ENCODE data around the gene FAM83F.

FAM83F gene

GRCh38 chr22:40009951-40010671, 15.4 kb downstream of the FAM83F start:
- Histone ChIP-seq H3K4me1 (ENCODE audit: insufficient read depth, insufficient read length) (peaks cover 31% of the 10 kb centered on the region), H3K27me3 (ENCODE audit: insufficient read depth, insufficient read length) (peaks cover 8% of the 10 kb centered on the region), H3K9ac (ENCODE audit: insufficient read length, low read depth) (peak overlapping the region; percentile 50), H3K4me3 (ENCODE audit: insufficient read length, low read depth) (no peak overlapping the region), H3K36me3 (ENCODE audit: insufficient read depth, insufficient read length, low read length) (no peaks in the 10 kb centered on the region), H3K9me3 (ENCODE audit: insufficient read depth, low read length) (no peaks in the 10 kb centered on the region)
- TF ChIP-seq YY1 (IDR thresholded peaks at IDR 0.05; ENCODE audit: insufficient read depth, insufficient read length): no peak
- TF ChIP-seq SUZ12 (IDR thresholded peaks at IDR 0.05; ENCODE audit: extremely low read depth, insufficient read depth, insufficient read length): no peak
- no peak for TF ChIP-seq ZNF274 (IDR thresholded peaks at IDR 0.05; ENCODE audit: low read depth, low read length)
- DNase-seq (ENCODE audit: low read depth, low spot score): no peak

- Histone ChIP-seq H3K27me3 (ENCODE audit: insufficient read depth, insufficient read length) (peaks cover 8% of the 10 kb centered on the region), H3K36me3 (ENCODE audit: insufficient read depth, insufficient read length, low read length) (no peaks in the 10 kb centered on the region), H3K9ac (ENCODE audit: insufficient read length, low read depth) (peak overlapping the region; percentile 50), H3K4me1 (ENCODE audit: insufficient read depth, insufficient read length) (peaks cover 31% of the 10 kb centered on the region), H3K4me3 (ENCODE audit: insufficient read length, low read depth) (no peak overlapping the region), H3K9me3 (ENCODE audit: insufficient read depth, low read length) (no peaks in the 10 kb centered on the region)
- no peak for DNase-seq (ENCODE audit: low read depth, low spot score)
- TF ChIP-seq YY1 (IDR thresholded peaks at IDR 0.05; ENCODE audit: insufficient read depth, insufficient read length) (no peak), SUZ12 (IDR thresholded peaks at IDR 0.05; ENCODE audit: extremely low read depth, insufficient read depth, insufficient read length) (no peak), ZNF274 (IDR thresholded peaks at IDR 0.05; ENCODE audit: low read depth, low read length) (no peak)
Measured at GRCh38 chr22:40010746-40011145, 16.0 kb downstream of the FAM83F start.

- no peak for DNase-seq (ENCODE audit: low read depth, low spot score)
- Histone ChIP-seq H3K4me3 (ENCODE audit: insufficient read length, low read depth) (no peak overlapping the region), H3K9ac (ENCODE audit: insufficient read length, low read depth) (no peak overlapping the region), H3K4me1 (ENCODE audit: insufficient read depth, insufficient read length) (peaks cover 7% of the 10 kb centered on the region), H3K27me3 (ENCODE audit: insufficient read depth, insufficient read length) (no peaks in the 10 kb centered on the region), H3K36me3 (ENCODE audit: insufficient read depth, insufficient read length, low read length) (peaks cover 4% of the 10 kb centered on the region), H3K9me3 (ENCODE audit: insufficient read depth, low read length) (no peaks in the 10 kb centered on the region)
- TF ChIP-seq ZNF274 (IDR thresholded peaks at IDR 0.05; ENCODE audit: low read depth, low read length) (no peak), SUZ12 (IDR thresholded peaks at IDR 0.05; ENCODE audit: extremely low read depth, insufficient read depth, insufficient read length) (no peak), YY1 (IDR thresholded peaks at IDR 0.05; ENCODE audit: insufficient read depth, insufficient read length) (no peak)
Measured at GRCh38 chr22:40014667-40015248, 20.0 kb downstream of the FAM83F start.

GRCh38 chr22:40015358-40015976, 20.7 kb downstream of the FAM83F start:
- peaks cover 8% of the 10 kb centered on the region for H3K36me3 ChIP-seq (ENCODE audit: insufficient read depth, insufficient read length, low read length)
- H3K9me3 ChIP-seq (ENCODE audit: insufficient read depth, low read length): no peaks in the 10 kb centered on the region
- no peak for DNase-seq (ENCODE audit: low read depth, low spot score)
- no peak overlapping the region for H3K9ac ChIP-seq (ENCODE audit: insufficient read length, low read depth)
- peaks cover 2% of the 10 kb centered on the region for H3K4me1 ChIP-seq (ENCODE audit: insufficient read depth, insufficient read length)
- H3K4me3 ChIP-seq (ENCODE audit: insufficient read length, low read depth): no peak overlapping the region
- TF ChIP-seq YY1 (IDR thresholded peaks at IDR 0.05; ENCODE audit: insufficient read depth, insufficient read length): no peak
- no peak for TF ChIP-seq SUZ12 (IDR thresholded peaks at IDR 0.05; ENCODE audit: extremely low read depth, insufficient read depth, insufficient read length)
- no peak for TF ChIP-seq ZNF274 (IDR thresholded peaks at IDR 0.05; ENCODE audit: low read depth, low read length)
- H3K27me3 ChIP-seq (ENCODE audit: insufficient read depth, insufficient read length): no peaks in the 10 kb centered on the region

- H3K4me3 ChIP-seq (ENCODE audit: insufficient read length, low read depth): no peak overlapping the region
- no peaks in the 10 kb centered on the region for H3K27me3 ChIP-seq (ENCODE audit: insufficient read depth, insufficient read length)
- no peaks in the 10 kb centered on the region for H3K9me3 ChIP-seq (ENCODE audit: insufficient read depth, low read length)
- no peak for DNase-seq (ENCODE audit: low read depth, low spot score)
- TF ChIP-seq YY1 (IDR thresholded peaks at IDR 0.05; ENCODE audit: insufficient read depth, insufficient read length) (no peak), ZNF274 (IDR thresholded peaks at IDR 0.05; ENCODE audit: low read depth, low read length) (no peak), SUZ12 (IDR thresholded peaks at IDR 0.05; ENCODE audit: extremely low read depth, insufficient read depth, insufficient read length) (no peak)
- H3K4me1 ChIP-seq (ENCODE audit: insufficient read depth, insufficient read length): no peaks in the 10 kb centered on the region
- H3K9ac ChIP-seq (ENCODE audit: insufficient read length, low read depth): no peak overlapping the region
- peaks cover 8% of the 10 kb centered on the region for H3K36me3 ChIP-seq (ENCODE audit: insufficient read depth, insufficient read length, low read length)
Measured at GRCh38 chr22:40018051-40018450, 23.3 kb downstream of the FAM83F start.

- no peak for DNase-seq (ENCODE audit: low read depth, low spot score)
- no peaks in the 10 kb centered on the region for H3K27me3 ChIP-seq (ENCODE audit: insufficient read depth, insufficient read length)
- no peak overlapping the region for H3K9ac ChIP-seq (ENCODE audit: insufficient read length, low read depth)
- H3K36me3 ChIP-seq (ENCODE audit: insufficient read depth, insufficient read length, low read length): peaks cover 8% of the 10 kb centered on the region
- no peaks in the 10 kb centered on the region for H3K9me3 ChIP-seq (ENCODE audit: insufficient read depth, low read length)
- no peaks in the 10 kb centered on the region for H3K4me1 ChIP-seq (ENCODE audit: insufficient read depth, insufficient read length)
- TF ChIP-seq YY1 (IDR thresholded peaks at IDR 0.05; ENCODE audit: insufficient read depth, insufficient read length) (no peak), SUZ12 (IDR thresholded peaks at IDR 0.05; ENCODE audit: extremely low read depth, insufficient read depth, insufficient read length) (no peak), ZNF274 (IDR thresholded peaks at IDR 0.05; ENCODE audit: low read depth, low read length) (no peak)
- H3K4me3 ChIP-seq (ENCODE audit: insufficient read length, low read depth): no peak overlapping the region
Measured at GRCh38 chr22:40019100-40019499, 24.3 kb downstream of the FAM83F start.

GRCh38 chr22:40020956-40021355, 26.2 kb downstream of the FAM83F start:
- no peaks in the 10 kb centered on the region for H3K4me1 ChIP-seq (ENCODE audit: insufficient read depth, insufficient read length)
- TF ChIP-seq YY1 (IDR thresholded peaks at IDR 0.05; ENCODE audit: insufficient read depth, insufficient read length): no peak
- TF ChIP-seq ZNF274 (IDR thresholded peaks at IDR 0.05; ENCODE audit: low read depth, low read length): no peak
- TF ChIP-seq SUZ12 (IDR thresholded peaks at IDR 0.05; ENCODE audit: extremely low read depth, insufficient read depth, insufficient read length): no peak
- no peak overlapping the region for H3K9ac ChIP-seq (ENCODE audit: insufficient read length, low read depth)
- H3K9me3 ChIP-seq (ENCODE audit: insufficient read depth, low read length): no peaks in the 10 kb centered on the region
- no peak for DNase-seq (ENCODE audit: low read depth, low spot score)
- no peaks in the 10 kb centered on the region for H3K27me3 ChIP-seq (ENCODE audit: insufficient read depth, insufficient read length)
- no peak overlapping the region for H3K4me3 ChIP-seq (ENCODE audit: insufficient read length, low read depth)
- H3K36me3 ChIP-seq (ENCODE audit: insufficient read depth, insufficient read length, low read length): peaks cover 8% of the 10 kb centered on the region
